Astrocyte of the hippocampus (primary cell): ENCODE measurements around the gene EIF4E3.

Experiments used
- DNase-seq: peaks from one replicate; pipeline ENCODE4 v3.0.0; 2011; ENCODE audit warnings: low read depth, low spot score

The EIF4E3 gene

GRCh38 chr3:71649757-71650156, 75.4 kb downstream of the EIF4E3 start:
- DNase-seq, result no peak

- no peak for DNase-seq
Observed at GRCh38 chr3:71647751-71648150, 77.5 kb downstream of the EIF4E3 start.

GRCh38 chr3:71646971-71647370, 78.2 kb downstream of the EIF4E3 start:
- DNase-seq, result no peak

DNA sequence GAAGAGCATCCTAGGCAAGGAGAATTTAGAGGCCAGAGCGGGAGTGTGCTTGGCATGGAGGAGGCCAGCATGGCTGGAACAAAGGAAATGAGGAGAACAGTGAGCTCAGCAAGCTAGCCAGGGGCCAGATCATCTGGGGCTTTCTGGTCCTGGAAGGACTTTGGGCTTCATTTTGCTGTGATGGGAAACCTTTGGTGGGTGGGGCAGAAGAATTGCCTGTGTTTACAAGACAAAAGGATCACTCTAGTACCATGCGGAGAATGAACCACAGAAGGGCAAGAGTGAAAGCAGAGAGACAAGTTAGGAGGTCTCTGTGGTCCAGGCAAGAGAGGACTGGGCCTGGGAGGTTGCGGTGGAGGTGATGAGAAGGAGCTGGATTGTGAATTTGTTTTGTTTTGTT, 80.1 kb downstream of the EIF4E3 start:
- no peak for DNase-seq

- no peak for DNase-seq
Observed at GRCh38 chr3:71641674-71642073, 83.5 kb downstream of the EIF4E3 start.

- DNase-seq, result no peak
Observed at GRCh38 chr3:71640331-71640983, 84.7 kb downstream of the EIF4E3 start.

DNA sequence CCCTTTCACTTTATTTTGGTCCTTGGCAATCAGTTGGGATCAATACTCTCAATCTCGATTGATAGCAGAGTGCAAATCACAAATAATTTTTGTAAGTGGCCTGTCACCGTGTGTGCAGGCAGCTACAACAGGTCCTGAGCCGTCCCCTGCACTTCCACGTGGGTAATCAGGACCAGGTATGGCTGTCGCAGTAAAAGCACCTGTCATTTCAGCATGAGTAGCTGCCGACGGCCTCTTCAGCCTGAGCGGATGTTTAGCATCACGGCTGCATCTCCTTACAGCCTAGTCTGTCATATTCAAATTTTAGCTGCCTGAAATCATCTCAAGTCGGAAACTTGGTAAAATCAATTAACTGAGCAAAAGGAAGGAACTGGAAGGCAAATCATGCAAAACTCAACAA, 88.7 kb downstream of the EIF4E3 start:
- no peak for DNase-seq

DNA sequence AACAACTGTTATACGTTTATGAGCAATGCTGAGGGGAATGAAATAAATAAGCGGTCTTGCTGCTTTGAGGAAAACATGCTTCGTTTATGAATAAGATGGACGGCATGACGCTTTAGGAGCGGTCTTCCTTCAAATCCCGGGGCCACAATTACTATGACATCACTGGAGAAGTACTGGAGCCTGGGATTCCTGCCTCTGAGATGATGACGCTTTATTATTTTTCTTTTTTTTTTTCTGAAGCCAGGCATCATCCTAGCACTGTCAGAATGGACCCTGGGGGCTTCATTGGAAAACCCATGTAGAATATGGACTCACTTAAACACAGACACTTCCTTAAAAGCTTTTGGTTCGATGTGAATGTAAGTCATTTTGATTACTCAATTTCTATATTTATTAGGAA, 89.2 kb downstream of the EIF4E3 start:
- DNase-seq, result no peak

DNA sequence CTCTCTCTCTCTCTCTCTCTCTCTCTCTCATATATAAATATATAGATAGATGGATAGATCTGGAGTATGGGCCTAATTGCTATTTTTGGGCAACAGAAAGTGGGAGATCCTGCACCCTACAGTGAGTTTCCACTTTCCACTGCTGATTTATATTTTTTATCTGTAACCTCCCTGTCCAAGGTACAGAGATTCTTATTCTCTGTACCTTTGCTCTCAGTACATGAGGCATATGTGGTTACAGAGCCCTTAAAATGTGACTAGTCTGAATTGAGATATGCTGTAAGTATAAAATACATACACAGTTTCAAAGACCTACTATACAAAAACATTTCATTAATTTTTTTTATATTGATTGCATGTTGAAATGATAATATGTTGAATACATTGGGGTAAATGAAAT, 90.5 kb downstream of the EIF4E3 start:
- no peak for DNase-seq

DNA sequence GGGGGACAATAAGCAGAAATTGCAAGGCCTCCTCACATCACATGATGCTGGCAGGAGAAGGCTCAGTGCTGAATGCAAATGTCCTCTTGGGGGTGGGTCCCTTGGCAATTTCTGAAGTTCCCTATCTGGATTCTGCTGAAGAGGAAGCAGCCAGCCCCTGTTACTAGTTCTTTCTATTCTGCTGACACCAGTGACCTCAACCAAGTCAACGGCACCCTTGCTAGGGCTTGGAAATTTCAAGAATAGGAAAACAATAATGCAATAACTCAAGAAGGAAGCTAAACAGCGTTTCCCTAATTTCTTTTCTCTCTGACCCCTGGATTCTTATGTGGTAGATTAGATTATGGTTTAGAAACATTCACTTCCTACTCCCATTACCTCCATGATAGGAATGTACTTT, 95.5 kb downstream of the EIF4E3 start:
- no peak for DNase-seq

GRCh38 chr3:71629289-71629688, 95.9 kb downstream of the EIF4E3 start:
- no peak for DNase-seq

DNA sequence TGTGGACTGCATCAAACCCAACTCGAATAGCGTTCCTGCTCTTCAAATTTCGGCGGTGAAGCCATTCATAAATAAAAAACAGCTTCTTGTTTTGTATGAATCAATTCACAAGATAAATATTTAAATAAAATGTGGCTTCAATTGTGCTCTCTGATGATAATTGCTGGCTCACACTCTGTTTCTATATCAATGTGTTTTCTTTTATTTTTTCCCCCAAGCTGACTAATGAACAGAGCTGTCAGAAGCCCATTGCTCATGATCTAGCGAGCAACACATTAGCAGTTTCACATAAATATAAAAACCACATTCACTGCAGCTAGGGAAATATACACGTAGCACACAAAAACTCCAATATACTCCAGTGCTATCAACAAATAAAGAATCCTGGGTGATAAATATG, 96.7 kb downstream of the EIF4E3 start:
- DNase-seq, result no peak

DNA sequence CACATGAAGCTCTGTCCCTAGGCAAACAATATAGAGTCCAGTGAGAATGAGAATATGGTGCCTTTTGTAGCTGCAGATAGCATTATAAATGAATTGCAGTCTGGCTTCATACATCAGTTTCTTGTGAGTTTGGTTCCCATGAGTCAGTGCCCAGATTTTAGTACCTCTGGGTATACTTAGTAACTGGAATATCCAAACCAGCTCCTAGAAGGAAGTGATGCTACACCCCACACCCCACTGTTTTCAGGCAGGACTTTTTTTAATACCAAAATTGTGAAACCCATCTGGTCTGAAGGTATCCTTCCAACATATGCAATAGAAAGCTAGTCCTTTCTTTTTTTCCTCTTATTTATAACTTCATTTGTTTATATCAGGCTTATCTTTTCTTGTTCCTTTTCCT, 99.5 kb downstream of the EIF4E3 start:
- no peak for DNase-seq
